Measurements from ENCODE around the gene DNER. TPM values are rescaled to one million over a fixed set of nuclear protein-coding genes. Genes with fewer than 3 reads are reported as not detected.

DNER gene
- total and polyA plus RNA-seq, 2 of the 4 experiments (the other 2 are of a cell fraction): under 0.01 to 0.14 TPM

DNA sequence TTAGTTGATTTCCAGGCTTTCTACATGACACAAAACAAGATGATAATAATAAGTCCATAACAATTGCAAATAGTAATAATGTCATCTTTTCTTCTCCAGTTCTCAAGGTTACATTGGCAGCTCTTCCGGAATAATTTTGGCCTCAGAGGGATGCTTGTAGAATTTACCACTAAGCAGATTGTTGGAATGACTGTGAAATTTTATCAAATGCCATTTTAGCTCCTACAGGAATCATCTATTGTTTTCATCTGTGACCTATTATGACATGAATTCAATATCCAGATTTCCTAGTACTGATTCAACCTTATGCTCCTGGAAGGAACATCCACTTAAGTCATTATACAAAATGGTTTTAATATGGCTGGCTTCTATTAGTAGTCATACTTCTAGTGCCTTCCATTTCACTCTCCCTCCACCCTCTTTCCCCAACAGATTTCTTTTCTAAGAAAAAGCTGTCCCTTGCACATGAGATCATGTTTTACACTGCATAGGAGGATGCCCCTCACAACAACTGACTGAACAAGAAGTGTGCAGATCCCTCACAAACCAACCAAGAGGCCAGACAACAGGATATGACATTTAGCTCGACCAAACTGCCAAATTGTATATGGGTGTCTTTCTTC, 200.0 kb downstream of the DNER start:
- ATAC-seq (ENCODE audit: low read depth) (no peak), DNase-seq (no peak)
- no peak overlapping the region for H2BK20ac ChIP-seq (ENCODE audit: low read depth, low read length)
- TF ChIP-seq MXI1 (IDR thresholded peaks at IDR 0.05; ENCODE audit: borderline replicate concordance, low read depth, low read length) (no peak), MAFK (IDR thresholded peaks at IDR 0.05; ENCODE audit: low read depth, low read length) (no peak), FOS (IDR thresholded peaks at IDR 0.05; ENCODE audit: low read depth, low read length) (no peak)
- H4K8ac ChIP-seq (ENCODE audit: low read depth in 2 of 2, low read length in 2 of 2): no peak overlapping the region
- no peak overlapping the region for H2BK15ac ChIP-seq (ENCODE audit: low read depth, low read length)
- no peak overlapping the region for H3K4ac ChIP-seq (ENCODE audit: low read depth, low read length)
- no peak overlapping the region for H3K23ac ChIP-seq (ENCODE audit: low read depth, low read length)
- ChIA-PET POLR2A (ENCODE audit: unreplicated experiment) (no interaction called here), CTCF (no interaction called here)
- H2AFZ ChIP-seq (replicated peaks; ENCODE audit: low read length, poor library complexity): no peak overlapping the region
- no TSS peak for BruUV-seq (replicated peaks)
- dilution Hi-C loops (cut with HindIII; ENCODE audit: low sequenced_read_pairs, unreplicated experiment): no loop called here
- no CpG with 5 or more reads among the region's 2 CpGs for WGBS, 2 experiments (ENCODE audit: extremely low coverage in 2 of 2, insufficient read length in 1 of 2)
- H4K20me1 ChIP-seq (ENCODE audit: insufficient read depth, low read length): no peaks in the 10 kb centered on the region
- no peaks in the 10 kb centered on the region for H3K9me1 ChIP-seq (ENCODE audit: insufficient read depth, low read length)
- H4K5ac ChIP-seq (ENCODE audit: low read depth, low read length): no peak overlapping the region
- no peaks in the 10 kb centered on the region for H3K36me3 ChIP-seq (ENCODE audit: control insufficient read depth, insufficient read depth, low read length)
- H2BK5ac ChIP-seq (ENCODE audit: low read depth, low read length, poor library complexity, severe bottlenecking): no peak overlapping the region
- intact Hi-C loops (cut with micrococcal nuclease): no loop called here
- H3K9ac ChIP-seq (ENCODE audit: low read depth, low read length): no peak overlapping the region
- no peak overlapping the region for H3K4me3 ChIP-seq (ENCODE audit: insufficient read depth, low read depth, low read length)
- H3K56ac ChIP-seq (ENCODE audit: extremely low read depth, insufficient read depth, low read length): no peak overlapping the region
- in situ Hi-C loops (cut with MboI; ENCODE audit: low sequenced_read_pairs): no loop called here
- H3K9me3 ChIP-seq (ENCODE audit: control insufficient read depth, insufficient read depth, low read length): peaks cover 3% of the 10 kb centered on the region; the same call in 1 of the 2 replicates
- no peak overlapping the region for H3K14ac ChIP-seq (replicated peaks; ENCODE audit: low read depth, low read length)
- H3K27me3 ChIP-seq (ENCODE audit: control insufficient read depth, insufficient read depth, low read length): no peaks in the 10 kb centered on the region
- H3K79me1 ChIP-seq (ENCODE audit: low read depth in 1 of 2, low read length in 2 of 2): no peaks in the 10 kb centered on the region
- no peak overlapping the region for H3K4me2 ChIP-seq (ENCODE audit: low read depth, low read length)
- no peak overlapping the region for H2AK5ac ChIP-seq (ENCODE audit: low read depth, low read length)
- no peak overlapping the region for H2BK120ac ChIP-seq (ENCODE audit: low read depth, low read length)
- H3K4me1 ChIP-seq (ENCODE audit: control insufficient read depth, insufficient read depth, low read length): no peaks in the 10 kb centered on the region
- H4K91ac ChIP-seq (ENCODE audit: insufficient read depth, low read depth, low read length): no peak overlapping the region
- no peak overlapping the region for H3K18ac ChIP-seq (ENCODE audit: low read depth, low read length)
- no peak overlapping the region for H2AK9ac ChIP-seq (replicated peaks; ENCODE audit: low read depth, low read length, poor library complexity)
- H3K27ac ChIP-seq (ENCODE audit: insufficient read depth, low read length): no peak overlapping the region

Measured in IMR-90 (cell line).